OCI-LY1 (cell line): ENCODE data around the gene RASGEF1B.

Experiments
- H2AFZ ChIP-seq: fragments of 200-600 bp; sonication (generic), shearing (Covaris generic); 2 replicates; pipeline ENCODE4 v1.6.0; 2014; ENCODE audit warnings: antibody characterized with exemption, mild to moderate bottlenecking, low read length
- H3F3A ChIP-seq: fragments of 200-600 bp; sonication (generic), shearing (Covaris generic); 2 replicates; pipeline ENCODE4 v1.6.0; 2014; ENCODE audit warnings: mild to moderate bottlenecking, antibody characterized with exemption, low read length, moderate library complexity; ENCODE audit not compliant: insufficient read depth
- H3K27ac ChIP-seq: fragments of 200-600 bp; sonication (generic); 2 replicates; pipeline ENCODE4 v1.5.1; 2014; ENCODE audit warnings: low read length, mixed run types, mild to moderate bottlenecking, low read depth; ENCODE audit not compliant: poor library complexity, severe bottlenecking
- H3K27me3 ChIP-seq: fragments of 200-600 bp; sonication (generic); 2 replicates; pipeline ENCODE4 v1.6.0; 2014; ENCODE audit warnings: antibody characterized with exemption, mild to moderate bottlenecking, low read length, moderate library complexity; ENCODE audit not compliant: insufficient read depth
- H3K36me3 ChIP-seq: fragments of 200-600 bp; sonication (generic); 2 replicates; pipeline ENCODE4 v1.6.1; 2014; ENCODE audit warnings: mild to moderate bottlenecking, antibody characterized with exemption, low read length, moderate library complexity, mixed read lengths; ENCODE audit not compliant: insufficient read depth
- H3K4me1 ChIP-seq: fragments of 200-600 bp; sonication (generic); 2 replicates; pipeline ENCODE4 v1.5.1; 2014; ENCODE audit warnings: mild to moderate bottlenecking, low read length, moderate library complexity; ENCODE audit not compliant: insufficient read depth, severe bottlenecking
- H3K4me2 ChIP-seq: fragments of 200-600 bp; sonication (generic), shearing (Covaris generic); 2 replicates; pipeline ENCODE4 v1.6.1; 2014; ENCODE audit warnings: low read length
- H3K4me3 ChIP-seq: fragments of 200-600 bp; sonication (generic); 2 replicates; pipeline ENCODE4 v1.5.1; 2014; ENCODE audit warnings: low read length, low read depth, mild to moderate bottlenecking, mixed read lengths; ENCODE audit not compliant: poor library complexity, severe bottlenecking
- H3K79me2 ChIP-seq: fragments of 200-600 bp; shearing (Covaris generic); 2 replicates; pipeline ENCODE4 v1.6.1; 2016; ENCODE audit warnings: mixed run types, low read length, mixed read lengths; ENCODE audit not compliant: insufficient read depth
- H3K9ac ChIP-seq: fragments of 200-600 bp; sonication (generic), shearing (Covaris generic); 2 replicates; pipeline ENCODE4 v1.6.1; 2014; ENCODE audit warnings: mild to moderate bottlenecking, low read length, mixed read lengths
- H3K9me2 ChIP-seq: fragments of 200-600 bp; sonication (generic), shearing (Covaris generic); 2 replicates; pipeline ENCODE4 v1.6.1; 2014; ENCODE audit warnings: low read depth, mild to moderate bottlenecking, low read length, mixed read lengths
- H3K9me3 ChIP-seq: fragments of 200-600 bp; shearing (Covaris generic); 2 replicates; pipeline ENCODE4 v1.6.1; 2014; ENCODE audit warnings: low read length, mixed read lengths
- H4K20me1 ChIP-seq: fragments of 200-600 bp; sonication (generic), shearing (Covaris generic); 2 replicates; pipeline ENCODE4 v1.6.0; 2016; ENCODE audit warnings: mild to moderate bottlenecking, low read length; ENCODE audit not compliant: insufficient read depth
- EZH2 ChIP-seq: fragments of 200-600 bp; sonication (generic), shearing (Covaris generic); IDR thresholded peaks from 2 replicates; pipeline ENCODE4 v1.8.0; 2017; ENCODE audit warnings: borderline replicate concordance, mixed run types, mild to moderate bottlenecking, antibody characterized with exemption, low read length, moderate library complexity, mixed read lengths
- TF ChIP-seq, protein P1 (sequence below): fragments of 200-600 bp; sonication (generic), shearing (Covaris generic); IDR thresholded peaks from 2 replicates; pipeline ENCODE4 v1.5.1; 2017; ENCODE audit warnings: mild to moderate bottlenecking, antibody characterized with exemption, low read length, moderate library complexity, mixed read lengths

The RASGEF1B gene

DNA sequence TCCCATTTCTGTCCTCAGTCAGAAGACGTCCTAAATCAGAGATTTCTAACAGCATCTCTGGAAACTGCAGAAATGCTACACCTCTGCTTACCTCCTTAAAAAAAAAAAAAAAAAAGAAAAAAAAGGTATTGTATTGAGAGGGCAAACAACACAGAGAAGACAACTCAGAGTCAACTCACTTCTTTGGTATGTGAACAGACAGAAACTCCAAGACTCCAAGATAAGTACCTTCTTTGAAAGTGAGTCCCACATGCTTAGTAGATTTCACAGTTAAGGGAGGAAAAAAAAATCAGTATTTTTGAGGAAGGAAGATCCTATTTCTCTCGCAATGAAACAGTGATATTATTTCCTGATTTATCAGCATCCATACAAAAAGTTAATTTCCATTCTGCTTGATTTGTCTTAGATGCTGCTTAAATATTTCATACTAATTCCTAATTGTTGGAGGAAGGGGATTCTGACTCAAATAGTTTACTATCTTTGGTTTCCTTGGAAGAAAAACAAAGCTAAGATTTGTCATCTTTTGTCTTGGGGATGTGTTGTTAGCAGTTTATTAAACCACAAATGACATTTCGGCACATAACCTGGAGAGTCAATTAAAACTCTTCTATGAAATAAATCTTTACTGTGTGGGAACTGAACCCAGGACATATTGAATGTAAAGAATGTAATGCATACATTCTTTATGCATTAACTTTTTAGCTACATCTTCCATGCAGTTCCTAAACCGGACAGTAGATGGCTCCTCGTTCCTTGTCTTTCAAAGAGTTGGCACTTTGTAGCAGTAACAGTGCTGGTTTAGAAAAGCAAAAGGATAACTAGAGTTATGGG lies 4.7 kb downstream of the RASGEF1B start:
- Histone ChIP-seq H3K9me3 (no peaks in the 10 kb centered on the region), H3K4me1 (peaks cover 69% of the 10 kb centered on the region), H4K20me1 (no peaks in the 10 kb centered on the region), H3K9ac (no peak overlapping the region), H3K4me2 (peak overlapping the region; percentile 31; the same call in 1 of the 2 replicates), H2AFZ (no peak overlapping the region), H3K27ac (no peak overlapping the region), H3K79me2 (peaks cover 90% of the 10 kb centered on the region), H3K4me3 (no peak overlapping the region), H3F3A (no peaks in the 10 kb centered on the region), H3K9me2 (no peaks in the 10 kb centered on the region), H3K27me3 (no peaks in the 10 kb centered on the region), H3K36me3 (peaks cover 11% of the 10 kb centered on the region; the same call in 1 of the 2 replicates)
- TF ChIP-seq, protein P1, sequence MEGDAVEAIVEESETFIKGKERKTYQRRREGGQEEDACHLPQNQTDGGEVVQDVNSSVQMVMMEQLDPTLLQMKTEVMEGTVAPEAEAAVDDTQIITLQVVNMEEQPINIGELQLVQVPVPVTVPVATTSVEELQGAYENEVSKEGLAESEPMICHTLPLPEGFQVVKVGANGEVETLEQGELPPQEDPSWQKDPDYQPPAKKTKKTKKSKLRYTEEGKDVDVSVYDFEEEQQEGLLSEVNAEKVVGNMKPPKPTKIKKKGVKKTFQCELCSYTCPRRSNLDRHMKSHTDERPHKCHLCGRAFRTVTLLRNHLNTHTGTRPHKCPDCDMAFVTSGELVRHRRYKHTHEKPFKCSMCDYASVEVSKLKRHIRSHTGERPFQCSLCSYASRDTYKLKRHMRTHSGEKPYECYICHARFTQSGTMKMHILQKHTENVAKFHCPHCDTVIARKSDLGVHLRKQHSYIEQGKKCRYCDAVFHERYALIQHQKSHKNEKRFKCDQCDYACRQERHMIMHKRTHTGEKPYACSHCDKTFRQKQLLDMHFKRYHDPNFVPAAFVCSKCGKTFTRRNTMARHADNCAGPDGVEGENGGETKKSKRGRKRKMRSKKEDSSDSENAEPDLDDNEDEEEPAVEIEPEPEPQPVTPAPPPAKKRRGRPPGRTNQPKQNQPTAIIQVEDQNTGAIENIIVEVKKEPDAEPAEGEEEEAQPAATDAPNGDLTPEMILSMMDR = peak; percentile 96
- no peak for TF ChIP-seq EZH2

DNA sequence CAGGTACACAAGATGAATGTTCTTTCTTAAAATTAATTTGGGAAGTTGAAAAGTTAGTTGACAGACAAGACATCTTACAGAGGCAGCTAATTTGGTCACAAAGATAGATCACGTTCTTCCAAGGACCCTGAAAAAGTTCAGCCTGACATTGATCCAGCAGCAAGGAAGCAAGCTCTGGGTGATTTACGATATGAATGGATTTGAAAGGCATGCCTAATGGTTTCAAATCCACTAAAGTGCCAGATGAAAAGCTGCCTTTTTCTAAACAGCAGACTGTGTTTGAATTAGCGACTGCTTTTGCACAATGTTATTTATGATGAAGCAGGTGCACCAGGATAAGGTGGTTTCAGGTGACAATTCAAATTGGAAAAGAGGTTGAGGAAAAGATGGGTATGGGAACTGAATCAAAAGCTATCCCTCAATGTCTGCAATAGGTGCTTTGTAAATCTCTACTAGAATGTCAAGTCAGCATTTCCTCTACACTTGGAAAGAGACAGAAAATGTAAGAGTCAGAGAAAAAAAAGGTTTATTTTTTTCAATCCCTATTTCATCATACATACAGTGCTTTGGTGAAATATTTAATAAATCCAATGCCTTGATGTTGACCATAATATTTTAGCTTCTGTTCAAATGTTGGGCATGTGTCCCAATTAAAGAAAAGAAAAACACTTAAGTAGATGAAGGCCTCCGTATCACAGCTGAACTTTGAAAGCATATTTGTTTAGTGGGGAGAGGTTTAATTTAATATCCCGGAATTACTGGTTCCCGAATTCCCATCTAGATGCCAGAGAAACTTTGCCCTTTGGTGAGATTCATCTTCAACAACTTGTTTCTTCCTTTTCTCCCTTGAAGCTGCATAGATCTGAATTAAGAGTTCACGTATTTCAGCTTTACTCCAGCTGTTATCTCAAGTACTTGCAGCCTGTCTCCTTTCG lies 6.0 kb downstream of the RASGEF1B start:
- H3K9ac ChIP-seq = no peak overlapping the region
- peaks cover 78% of the 10 kb centered on the region for H3K4me1 ChIP-seq
- H2AFZ ChIP-seq = no peak overlapping the region
- H3K4me3 ChIP-seq = no peak overlapping the region
- H3K9me2 ChIP-seq = no peaks in the 10 kb centered on the region
- H3F3A ChIP-seq = no peaks in the 10 kb centered on the region
- peaks cover 19% of the 10 kb centered on the region; the same call in 1 of the 2 replicates for H3K36me3 ChIP-seq
- H3K27me3 ChIP-seq = no peaks in the 10 kb centered on the region
- peak overlapping the region; percentile 40; the same call in 1 of the 2 replicates for H3K4me2 ChIP-seq
- no peak for TF ChIP-seq EZH2
- TF ChIP-seq, protein P1 = no peak
- peaks cover 98% of the 10 kb centered on the region for H3K79me2 ChIP-seq
- H3K9me3 ChIP-seq = no peaks in the 10 kb centered on the region
- peaks cover 4% of the 10 kb centered on the region; the same call in 1 of the 2 replicates for H4K20me1 ChIP-seq
- no peak overlapping the region for H3K27ac ChIP-seq

DNA sequence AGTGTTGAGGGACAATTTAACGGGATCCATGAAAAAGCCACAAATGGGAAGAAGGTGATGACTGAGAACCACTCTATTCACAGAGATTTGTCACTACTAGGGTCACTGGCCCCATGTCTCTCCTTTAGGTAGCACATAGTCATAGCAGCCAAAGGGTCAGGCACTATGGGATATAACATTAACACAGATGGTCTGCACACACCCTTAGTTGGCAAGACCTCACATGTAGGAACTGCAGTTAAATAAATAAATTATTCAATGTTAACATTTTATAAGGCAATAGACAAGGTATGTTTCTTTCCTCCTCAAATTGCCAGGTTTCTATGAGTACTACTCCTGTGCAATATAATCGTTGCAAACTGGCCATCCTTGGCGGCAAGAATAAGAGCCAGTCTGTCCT lies 10.9 kb downstream of the RASGEF1B start:
- no peak overlapping the region for H3K4me3 ChIP-seq
- no peak overlapping the region for H3K9ac ChIP-seq
- no peak overlapping the region for H3K4me2 ChIP-seq
- no peaks in the 10 kb centered on the region for H3K9me2 ChIP-seq
- H3K27ac ChIP-seq = no peak overlapping the region
- no peak for TF ChIP-seq EZH2
- TF ChIP-seq, protein P1 = no peak
- peaks cover 4% of the 10 kb centered on the region; the same call in 1 of the 2 replicates for H4K20me1 ChIP-seq
- H3F3A ChIP-seq = no peaks in the 10 kb centered on the region
- H2AFZ ChIP-seq = no peak overlapping the region
- peaks cover 55% of the 10 kb centered on the region for H3K36me3 ChIP-seq
- peaks cover 72% of the 10 kb centered on the region for H3K79me2 ChIP-seq
- peaks cover 37% of the 10 kb centered on the region for H3K4me1 ChIP-seq
- no peaks in the 10 kb centered on the region for H3K9me3 ChIP-seq
- no peaks in the 10 kb centered on the region for H3K27me3 ChIP-seq
